Measurements from ENCODE around the gene STX4. TPM values are rescaled to one million over a fixed set of nuclear protein-coding genes. Genes with fewer than 3 reads are reported as not detected.
A peak's percentile ranks its signal among the peaks of the same experiment; 100 is the strongest.

Gene STX4
- total and polyA plus RNA-seq, 9 of the 15 experiments (the other 6 are each of a cell fraction or from before 2014, with no cell fraction given) = 3.2 to 48.0 (median 21.5) TPM

DNA sequence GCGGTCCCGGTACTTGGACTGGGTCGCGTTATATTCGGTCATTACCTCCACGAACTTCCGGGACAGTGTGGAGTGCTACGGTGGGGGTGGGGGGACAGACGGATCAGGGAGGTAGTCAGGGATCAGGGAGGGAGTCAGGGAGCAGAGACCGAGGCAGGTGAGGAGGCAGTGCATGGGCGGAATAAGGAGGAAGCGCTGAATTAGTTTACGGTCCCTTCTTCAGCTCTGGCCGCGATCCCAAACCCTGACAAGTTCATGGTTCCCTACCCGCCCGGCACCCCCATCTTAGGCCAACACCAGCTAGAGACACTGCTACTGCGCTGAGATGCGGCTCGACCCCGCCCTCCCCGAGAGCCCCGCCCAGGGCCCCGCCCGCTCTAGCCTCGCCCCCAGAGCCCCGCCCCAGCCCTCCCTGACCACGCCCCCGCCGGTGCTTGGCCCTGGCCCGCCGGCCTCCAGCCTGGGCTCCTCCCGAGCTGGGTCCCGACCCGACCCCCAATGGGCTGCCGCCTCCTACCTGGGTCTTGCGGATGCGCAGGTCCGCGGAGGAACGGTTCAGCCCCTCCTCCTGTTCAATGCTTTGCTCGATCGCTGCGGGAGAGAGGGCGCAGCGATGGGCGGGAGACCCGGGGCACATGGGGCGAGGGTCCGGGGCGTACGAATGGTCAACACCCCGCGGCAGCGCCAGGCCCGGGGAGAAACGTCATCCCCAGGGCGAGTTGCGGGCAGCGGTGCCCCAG is 36.2 kb upstream of the STX4 start (continued):
- TF ChIP-seq POLR2G (IDR thresholded peaks at IDR 0.05; ENCODE audit: low read depth, low read length) (peak; percentile 74), CTBP1 (IDR thresholded peaks at IDR 0.05; ENCODE audit: borderline replicate concordance) (peak; percentile 18; the same call in 1 of the 2 replicates), KAT8 (IDR thresholded peaks at IDR 0.05; ENCODE audit: low read depth) (no peak), SMC3 (conservative IDR thresholded peaks at IDR 0.05; ENCODE audit: insufficient read depth, low read depth, low read length) (no peak), PML (IDR thresholded peaks at IDR 0.05; ENCODE audit: low read length) (peak; percentile 64; the same call in 1 of the 2 replicates), ARNT (IDR thresholded peaks at IDR 0.05) (peak in 1 of 2 experiments; percentile 48; a peak in 1 of 4 replicates), MTA1 (IDR thresholded peaks at IDR 0.05; ENCODE audit: borderline replicate concordance) (peak; percentile 34; the same call in 1 of the 2 replicates), FOXK2 (conservative IDR thresholded peaks at IDR 0.05 in 1 of 2, IDR thresholded peaks at IDR 0.05 in 1 of 2; ENCODE audit: low read depth in 2 of 2) (peak in 1 of 2 experiments; percentile 40; a peak in 1 of 4 replicates)
- TF ChIP-seq, protein P1, sequence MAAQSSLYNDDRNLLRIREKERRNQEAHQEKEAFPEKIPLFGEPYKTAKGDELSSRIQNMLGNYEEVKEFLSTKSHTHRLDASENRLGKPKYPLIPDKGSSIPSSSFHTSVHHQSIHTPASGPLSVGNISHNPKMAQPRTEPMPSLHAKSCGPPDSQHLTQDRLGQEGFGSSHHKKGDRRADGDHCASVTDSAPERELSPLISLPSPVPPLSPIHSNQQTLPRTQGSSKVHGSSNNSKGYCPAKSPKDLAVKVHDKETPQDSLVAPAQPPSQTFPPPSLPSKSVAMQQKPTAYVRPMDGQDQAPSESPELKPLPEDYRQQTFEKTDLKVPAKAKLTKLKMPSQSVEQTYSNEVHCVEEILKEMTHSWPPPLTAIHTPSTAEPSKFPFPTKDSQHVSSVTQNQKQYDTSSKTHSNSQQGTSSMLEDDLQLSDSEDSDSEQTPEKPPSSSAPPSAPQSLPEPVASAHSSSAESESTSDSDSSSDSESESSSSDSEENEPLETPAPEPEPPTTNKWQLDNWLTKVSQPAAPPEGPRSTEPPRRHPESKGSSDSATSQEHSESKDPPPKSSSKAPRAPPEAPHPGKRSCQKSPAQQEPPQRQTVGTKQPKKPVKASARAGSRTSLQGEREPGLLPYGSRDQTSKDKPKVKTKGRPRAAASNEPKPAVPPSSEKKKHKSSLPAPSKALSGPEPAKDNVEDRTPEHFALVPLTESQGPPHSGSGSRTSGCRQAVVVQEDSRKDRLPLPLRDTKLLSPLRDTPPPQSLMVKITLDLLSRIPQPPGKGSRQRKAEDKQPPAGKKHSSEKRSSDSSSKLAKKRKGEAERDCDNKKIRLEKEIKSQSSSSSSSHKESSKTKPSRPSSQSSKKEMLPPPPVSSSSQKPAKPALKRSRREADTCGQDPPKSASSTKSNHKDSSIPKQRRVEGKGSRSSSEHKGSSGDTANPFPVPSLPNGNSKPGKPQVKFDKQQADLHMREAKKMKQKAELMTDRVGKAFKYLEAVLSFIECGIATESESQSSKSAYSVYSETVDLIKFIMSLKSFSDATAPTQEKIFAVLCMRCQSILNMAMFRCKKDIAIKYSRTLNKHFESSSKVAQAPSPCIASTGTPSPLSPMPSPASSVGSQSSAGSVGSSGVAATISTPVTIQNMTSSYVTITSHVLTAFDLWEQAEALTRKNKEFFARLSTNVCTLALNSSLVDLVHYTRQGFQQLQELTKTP (IDR thresholded peaks at IDR 0.05; ENCODE audit: low read depth in 1 of 2, partially characterized antibody in 2 of 2) = peak in 1 of 2 experiments; percentile 56
- TF ChIP-seq, protein P2, sequence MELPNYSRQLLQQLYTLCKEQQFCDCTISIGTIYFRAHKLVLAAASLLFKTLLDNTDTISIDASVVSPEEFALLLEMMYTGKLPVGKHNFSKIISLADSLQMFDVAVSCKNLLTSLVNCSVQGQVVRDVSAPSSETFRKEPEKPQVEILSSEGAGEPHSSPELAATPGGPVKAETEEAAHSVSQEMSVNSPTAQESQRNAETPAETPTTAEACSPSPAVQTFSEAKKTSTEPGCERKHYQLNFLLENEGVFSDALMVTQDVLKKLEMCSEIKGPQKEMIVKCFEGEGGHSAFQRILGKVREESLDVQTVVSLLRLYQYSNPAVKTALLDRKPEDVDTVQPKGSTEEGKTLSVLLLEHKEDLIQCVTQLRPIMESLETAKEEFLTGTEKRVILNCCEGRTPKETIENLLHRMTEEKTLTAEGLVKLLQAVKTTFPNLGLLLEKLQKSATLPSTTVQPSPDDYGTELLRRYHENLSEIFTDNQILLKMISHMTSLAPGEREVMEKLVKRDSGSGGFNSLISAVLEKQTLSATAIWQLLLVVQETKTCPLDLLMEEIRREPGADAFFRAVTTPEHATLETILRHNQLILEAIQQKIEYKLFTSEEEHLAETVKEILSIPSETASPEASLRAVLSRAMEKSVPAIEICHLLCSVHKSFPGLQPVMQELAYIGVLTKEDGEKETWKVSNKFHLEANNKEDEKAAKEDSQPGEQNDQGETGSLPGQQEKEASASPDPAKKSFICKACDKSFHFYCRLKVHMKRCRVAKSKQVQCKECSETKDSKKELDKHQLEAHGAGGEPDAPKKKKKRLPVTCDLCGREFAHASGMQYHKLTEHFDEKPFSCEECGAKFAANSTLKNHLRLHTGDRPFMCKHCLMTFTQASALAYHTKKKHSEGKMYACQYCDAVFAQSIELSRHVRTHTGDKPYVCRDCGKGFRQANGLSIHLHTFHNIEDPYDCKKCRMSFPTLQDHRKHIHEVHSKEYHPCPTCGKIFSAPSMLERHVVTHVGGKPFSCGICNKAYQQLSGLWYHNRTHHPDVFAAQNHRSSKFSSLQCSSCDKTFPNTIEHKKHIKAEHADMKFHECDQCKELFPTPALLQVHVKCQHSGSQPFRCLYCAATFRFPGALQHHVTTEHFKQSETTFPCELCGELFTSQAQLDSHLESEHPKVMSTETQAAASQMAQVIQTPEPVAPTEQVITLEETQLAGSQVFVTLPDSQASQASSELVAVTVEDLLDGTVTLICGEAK (IDR thresholded peaks at IDR 0.05) = peak; percentile 47; the same call in 1 of the 2 replicates
- TF ChIP-seq, protein P2 (CRISPR knock-in tag; IDR thresholded peaks at IDR 0.05) = no peak

Measured in K562 (cell line).